HG03378 (cell line): ENCODE measurements around the gene DNAJA1.
"Not testable (repeated sequence)": the region's sequence is repeated elsewhere in the genome, so short reads cannot be mapped to it uniquely, and the experiment has no call there.

Experiments used
- ATAC-seq: cut with Tn5 transposase; IDR thresholded peaks from one replicate; pipeline ENCODE4 v1.9.1; 2021; ENCODE audit warnings: mild to moderate bottlenecking, moderate library complexity; ENCODE audit not compliant: unreplicated experiment

DNAJA1 gene

DNA sequence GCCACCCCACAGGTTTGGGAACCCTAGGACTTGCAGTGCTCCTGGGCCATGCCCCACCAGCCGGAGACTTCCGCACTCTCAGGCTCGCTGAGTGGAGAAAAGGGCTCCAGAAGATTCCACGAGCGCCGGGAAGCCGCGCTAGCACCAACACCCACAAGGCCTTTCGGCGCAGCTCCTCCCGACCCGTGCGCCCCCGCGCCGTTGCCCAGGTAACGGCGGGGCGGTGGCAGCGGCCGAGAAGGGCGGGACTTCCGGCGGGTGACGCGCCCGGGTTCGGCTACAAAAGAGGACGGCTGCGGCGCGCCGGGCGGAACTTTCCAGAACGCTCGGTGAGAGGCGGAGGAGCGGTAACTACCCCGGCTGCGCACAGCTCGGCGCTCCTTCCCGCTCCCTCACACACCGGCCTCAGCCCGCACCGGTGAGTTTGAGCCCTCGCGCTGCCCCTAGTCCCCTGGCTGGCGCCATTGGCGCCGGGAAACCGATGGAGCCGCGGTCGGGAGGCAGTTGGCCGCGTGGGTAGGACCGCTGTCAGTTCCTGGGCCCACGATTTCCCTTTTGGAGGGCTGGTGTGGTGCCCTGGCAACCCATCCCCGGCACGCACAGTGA lies at the start of gene DNAJA1:
Gene DNAJA1, plus strand, starts transcription at position 308 of the 606 bp plus-strand sequence. CDS start 1,212 bp downstream, outside the sequence.
- ATAC-seq = peak; percentile 84

GRCh38 chr9:32978051-32978450 lies 47.0 kb upstream of the DNAJA1 start:
- ATAC-seq = no peak

GRCh38 chr9:32986971-32987370 lies 38.1 kb upstream of the DNAJA1 start:
- ATAC-seq = no peak

GRCh38 chr9:32989660-32990059 lies 35.4 kb upstream of the DNAJA1 start:
- ATAC-seq = no peak

GRCh38 chr9:32991897-32992594 lies 33.0 kb upstream of the DNAJA1 start:
- ATAC-seq = no peak

DNA sequence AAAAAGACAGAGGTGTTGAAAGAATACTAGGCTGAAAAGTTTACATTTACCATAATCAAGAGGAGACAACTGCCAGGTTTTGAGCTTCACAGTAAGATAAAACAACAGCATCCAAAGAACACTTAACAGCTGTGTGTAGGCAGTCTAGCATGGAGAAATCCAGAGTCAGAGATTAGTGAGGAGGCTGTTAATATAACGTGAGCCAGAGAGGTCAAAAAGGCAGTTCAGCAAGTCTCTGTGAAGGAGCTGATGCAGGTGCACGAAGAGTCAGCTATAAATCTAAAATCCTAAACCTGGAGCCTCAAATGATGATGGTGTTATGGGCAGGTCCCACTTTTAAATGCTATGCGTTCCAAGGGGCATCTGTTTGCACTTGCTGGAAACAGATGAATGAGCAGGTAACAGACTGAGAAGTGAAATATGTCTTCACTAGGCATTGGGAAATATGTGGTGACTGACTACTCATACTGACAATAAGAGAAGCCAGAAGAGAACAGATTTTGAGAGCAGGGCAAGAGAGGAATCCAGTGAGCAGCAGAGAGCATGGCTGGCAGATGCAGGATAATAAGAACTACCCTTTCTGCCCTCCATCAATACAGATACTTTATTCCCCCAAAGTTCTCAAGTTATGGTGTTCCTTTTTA lies 32.4 kb upstream of the DNAJA1 start:
- ATAC-seq = no peak

DNA sequence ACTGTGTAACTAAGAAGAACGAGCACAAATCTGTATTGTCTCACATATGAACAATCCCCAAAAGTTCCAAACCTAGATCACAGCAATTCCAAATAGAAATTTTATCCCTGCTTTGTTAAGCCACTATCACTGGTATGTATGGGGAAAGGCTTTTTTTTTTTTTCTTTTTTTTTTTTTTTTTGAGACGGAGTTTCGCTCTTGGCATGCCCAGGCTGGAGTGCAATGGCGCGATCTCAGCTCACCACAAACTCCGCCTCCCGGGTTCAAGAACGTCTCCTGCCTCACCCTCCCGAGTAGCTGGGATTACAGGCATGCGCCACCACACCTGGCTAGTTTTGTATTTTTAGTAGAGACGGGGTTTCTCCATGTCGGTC lies 24.4 kb upstream of the DNAJA1 start:
- ATAC-seq = not testable (repeated sequence)

- not testable (repeated sequence) for ATAC-seq
Measured at GRCh38 chr9:33005335-33005734, 19.7 kb upstream of the DNAJA1 start.

- no peak for ATAC-seq
Measured at GRCh38 chr9:33007755-33008154, 17.3 kb upstream of the DNAJA1 start.

- no peak for ATAC-seq
Measured at GRCh38 chr9:33011831-33012230, 13.2 kb upstream of the DNAJA1 start.

GRCh38 chr9:33012328-33013069 lies 12.6 kb upstream of the DNAJA1 start:
- no peak for ATAC-seq

- ATAC-seq = no peak
Measured at GRCh38 chr9:33013962-33014664, 11.0 kb upstream of the DNAJA1 start.

DNA sequence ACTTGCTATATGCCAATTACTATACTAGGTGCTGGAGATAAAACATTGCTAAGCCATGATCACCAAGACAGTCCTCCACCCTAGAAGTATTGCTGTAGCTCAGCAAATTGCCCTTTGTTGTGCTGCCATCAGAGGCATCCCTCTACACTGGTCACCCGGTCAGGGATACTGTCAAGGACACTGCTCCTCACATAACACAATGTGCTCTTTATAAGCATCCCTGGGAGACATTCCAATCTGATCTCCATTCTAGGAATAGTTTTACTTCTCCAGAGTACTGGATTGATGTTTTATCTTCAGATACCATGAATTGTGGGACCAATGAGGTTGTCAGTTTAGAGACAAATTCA lies 10.4 kb upstream of the DNAJA1 start:
- ATAC-seq = no peak

- ATAC-seq = peak; percentile 83
Measured at GRCh38 chr9:33017283-33018041, 7.6 kb upstream of the DNAJA1 start.

- no peak for ATAC-seq
Measured at GRCh38 chr9:33019797-33020196, 5.3 kb upstream of the DNAJA1 start.

GRCh38 chr9:33022303-33022702 lies 2.8 kb upstream of the DNAJA1 start:
- ATAC-seq = no peak

DNA sequence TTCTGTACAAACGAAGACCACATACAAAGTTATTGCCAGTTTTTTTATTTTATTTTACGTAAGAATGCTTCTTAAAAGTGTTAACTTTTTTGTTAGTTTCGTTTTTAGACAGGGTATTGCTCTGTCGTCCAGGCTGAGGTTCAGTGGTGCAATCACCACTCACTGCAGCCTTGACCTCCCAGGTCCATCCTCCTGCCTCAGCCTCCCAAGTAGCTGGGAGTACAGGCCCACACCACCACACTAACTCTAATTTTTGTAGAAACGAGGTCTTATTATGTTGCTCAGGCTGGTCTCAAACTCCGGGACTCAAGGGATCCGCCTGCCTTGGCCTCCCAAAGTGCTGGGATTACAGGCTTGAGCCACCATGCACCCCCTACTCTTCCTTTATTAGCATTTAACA lies 2.3 kb upstream of the DNAJA1 start:
- no peak for ATAC-seq

DNA sequence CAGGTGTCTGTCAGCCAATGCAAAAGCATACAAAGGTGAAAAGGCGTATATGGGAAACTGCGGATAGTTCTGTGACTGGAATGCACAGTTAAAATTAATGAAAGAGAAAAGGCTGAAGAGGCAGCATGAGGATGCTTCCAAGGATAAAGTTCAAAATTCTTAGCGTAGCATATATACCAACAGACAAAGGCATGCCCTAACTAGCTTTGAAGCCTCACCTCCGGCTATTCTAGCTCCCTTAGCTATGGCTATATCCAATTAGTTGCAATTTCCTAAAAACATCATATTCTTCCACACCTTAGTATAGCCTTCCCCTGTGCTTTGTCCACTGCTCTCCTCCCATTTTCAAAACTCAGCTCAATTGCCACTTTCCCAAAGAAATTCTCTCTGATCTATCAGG lies 1.4 kb upstream of the DNAJA1 start:
- no peak for ATAC-seq

GRCh38 chr9:33024126-33024965 lies 727 bp upstream of the DNAJA1 start:
- ATAC-seq = no peak
